ENCODE measurements around the gene ASRGL1.

The ASRGL1 gene

DNA sequence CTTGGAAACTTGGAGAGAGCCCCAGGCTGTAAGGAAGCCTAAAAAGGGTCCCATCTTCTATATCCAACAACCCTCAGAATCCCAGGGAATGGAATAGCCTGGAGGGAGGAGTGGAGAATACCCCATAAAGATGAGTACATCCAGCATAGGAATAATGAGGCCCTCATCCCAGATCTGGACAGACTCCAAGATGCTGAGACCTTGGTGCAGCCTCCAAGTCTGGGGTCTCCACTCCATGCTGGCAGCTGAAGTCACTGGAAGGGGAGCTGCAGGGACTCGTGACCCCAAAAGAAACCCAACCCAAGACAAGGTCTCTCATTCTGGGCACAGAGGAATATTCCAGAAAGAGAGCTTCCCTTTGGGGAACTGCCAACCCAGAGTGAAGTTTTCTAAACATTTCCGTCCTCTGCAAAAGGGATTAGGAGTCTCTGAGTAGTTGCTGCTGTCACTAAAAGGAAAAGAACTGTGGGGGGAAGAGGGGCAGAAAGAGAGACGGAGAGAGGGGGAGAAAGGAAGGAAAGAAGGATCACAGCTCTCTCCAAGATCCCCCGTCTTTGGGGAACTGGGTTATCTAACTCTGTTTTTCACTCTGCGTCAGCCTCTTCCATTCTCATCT is 82.2 kb downstream of the ASRGL1 start:
- FAIRE-seq = no peak

- no peak for FAIRE-seq
Measured at GRCh38 chr11:62419943-62420342, 82.7 kb downstream of the ASRGL1 start.

DNA sequence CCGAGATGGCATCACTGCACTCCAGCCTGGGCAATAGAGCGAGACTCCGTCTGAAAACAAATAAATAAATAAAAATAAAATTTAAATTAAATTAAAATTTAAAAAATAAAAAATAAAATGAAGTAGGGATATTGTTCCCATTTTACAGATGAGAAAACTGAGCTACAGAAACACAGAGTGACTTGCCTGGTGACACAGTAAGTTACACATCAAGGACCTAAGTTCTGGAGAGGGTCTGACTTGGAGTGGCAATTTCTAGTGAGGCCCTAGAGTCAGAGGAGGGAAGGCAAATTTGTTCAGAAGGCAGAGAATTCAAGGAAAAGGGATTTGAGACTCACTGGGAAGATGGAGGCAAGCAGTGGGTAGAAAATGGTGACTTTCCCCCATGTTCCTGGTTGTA is 83.6 kb downstream of the ASRGL1 start:
- no peak for FAIRE-seq

GRCh38 chr11:62421996-62422395 is 84.7 kb downstream of the ASRGL1 start:
- FAIRE-seq = no peak

DNA sequence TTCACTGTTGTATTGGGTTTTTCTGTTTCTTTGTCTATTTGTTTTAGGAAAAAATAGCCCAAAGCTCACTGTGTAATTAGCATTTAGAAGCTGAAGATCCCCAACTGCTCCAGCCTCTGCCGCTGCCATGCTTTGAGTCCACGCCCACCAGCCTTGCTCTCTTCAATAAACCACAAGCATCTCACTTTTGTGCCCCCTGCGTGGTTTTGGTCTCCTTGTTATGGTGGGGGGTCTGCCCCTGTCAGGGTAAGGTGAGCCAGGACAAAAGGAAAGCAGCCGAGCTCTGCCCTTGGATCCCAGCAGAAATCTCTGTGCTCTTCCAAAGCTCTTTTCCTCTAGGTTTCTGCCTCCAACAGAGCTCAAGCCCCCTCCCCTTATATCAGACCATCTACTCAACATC is 85.8 kb downstream of the ASRGL1 start:
- FAIRE-seq = peak; percentile 65

DNA sequence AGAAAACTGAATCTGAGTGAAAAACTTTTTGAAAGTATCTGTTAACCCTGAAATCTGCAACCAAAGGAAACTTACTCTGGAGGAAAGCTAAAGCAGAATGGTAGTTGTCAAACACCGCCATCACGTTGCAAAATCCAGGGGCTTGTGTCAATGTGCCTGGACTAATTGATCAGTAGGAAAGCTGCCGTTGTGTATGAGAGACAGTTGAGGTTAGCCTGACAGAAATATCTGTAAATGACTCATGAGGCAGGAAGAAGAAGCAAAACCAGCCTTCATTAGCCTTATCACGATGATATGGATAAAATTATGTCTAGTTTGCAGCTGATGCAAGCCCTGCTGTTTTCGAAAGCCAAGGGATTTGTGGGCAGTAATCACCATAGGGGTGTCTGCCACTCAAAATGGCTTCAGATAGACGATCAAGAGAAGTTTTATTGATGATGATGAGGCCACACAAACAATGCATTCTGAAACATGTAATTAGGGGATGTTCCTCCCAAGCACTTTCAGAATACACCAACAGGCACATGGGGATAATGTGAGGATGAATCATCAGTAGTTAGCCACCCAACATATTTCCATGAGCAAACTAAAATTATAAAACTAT is 90.5 kb downstream of the ASRGL1 start:
- peak; percentile 30 for FAIRE-seq

- FAIRE-seq = peak; percentile 61
Measured at GRCh38 chr11:62428871-62429560, 91.8 kb downstream of the ASRGL1 start.

- no peak for FAIRE-seq
Measured at GRCh38 chr11:62430425-62430824, 93.2 kb downstream of the ASRGL1 start.

DNA sequence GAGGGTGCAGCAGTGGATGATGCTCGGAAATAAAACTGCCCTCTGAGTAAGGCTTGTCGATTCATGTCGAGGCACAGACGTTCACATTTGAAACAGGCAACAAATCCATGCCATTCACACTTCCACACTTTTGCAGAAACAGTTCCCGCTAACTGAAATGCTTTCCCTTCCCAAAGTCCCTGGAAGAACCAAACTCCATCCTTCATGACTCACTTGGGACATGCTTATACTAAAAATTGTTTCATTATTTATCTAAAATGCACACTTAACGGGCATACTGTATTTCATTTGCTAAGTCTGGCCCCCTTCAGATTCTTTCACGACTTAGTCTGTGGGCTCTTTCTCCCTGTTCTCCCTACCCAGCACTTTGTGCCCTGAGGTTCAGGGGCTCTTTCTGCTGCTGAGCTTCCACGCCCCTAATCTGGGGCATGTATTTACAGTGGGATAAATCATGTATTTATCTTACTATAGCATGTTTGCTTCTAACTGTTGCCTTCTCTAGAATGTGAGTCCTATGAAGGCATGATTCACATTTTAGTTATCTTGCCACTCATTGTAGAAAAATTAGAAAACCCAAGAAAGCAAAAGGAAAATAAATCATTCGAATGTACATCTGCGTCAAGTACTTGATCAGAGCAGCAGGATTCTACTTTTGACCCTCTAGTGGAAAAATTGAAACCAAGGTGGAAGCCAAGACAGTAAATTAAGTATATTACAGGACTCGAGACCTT is 94.1 kb downstream of the ASRGL1 start:
- peak; percentile 82 for FAIRE-seq

DNA sequence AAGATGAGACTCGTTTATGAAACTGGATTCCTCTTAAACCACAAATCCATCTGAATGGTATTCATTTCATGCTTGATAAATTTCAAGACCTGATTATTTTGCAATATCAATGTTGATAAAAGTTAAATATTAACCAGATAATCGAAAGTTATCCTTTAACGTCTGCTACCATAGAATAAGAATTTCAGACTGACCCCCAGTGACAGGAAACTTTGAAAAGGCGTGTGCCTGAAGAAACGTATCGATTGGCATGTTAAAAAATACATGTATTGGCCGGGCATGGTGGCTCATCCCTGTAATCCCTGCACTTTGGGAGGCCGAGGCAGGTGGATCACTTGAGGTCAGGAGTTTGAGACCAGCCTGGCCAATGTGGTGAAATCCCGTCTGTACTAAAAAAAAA is 95.4 kb downstream of the ASRGL1 start:
- FAIRE-seq = no peak

DNA sequence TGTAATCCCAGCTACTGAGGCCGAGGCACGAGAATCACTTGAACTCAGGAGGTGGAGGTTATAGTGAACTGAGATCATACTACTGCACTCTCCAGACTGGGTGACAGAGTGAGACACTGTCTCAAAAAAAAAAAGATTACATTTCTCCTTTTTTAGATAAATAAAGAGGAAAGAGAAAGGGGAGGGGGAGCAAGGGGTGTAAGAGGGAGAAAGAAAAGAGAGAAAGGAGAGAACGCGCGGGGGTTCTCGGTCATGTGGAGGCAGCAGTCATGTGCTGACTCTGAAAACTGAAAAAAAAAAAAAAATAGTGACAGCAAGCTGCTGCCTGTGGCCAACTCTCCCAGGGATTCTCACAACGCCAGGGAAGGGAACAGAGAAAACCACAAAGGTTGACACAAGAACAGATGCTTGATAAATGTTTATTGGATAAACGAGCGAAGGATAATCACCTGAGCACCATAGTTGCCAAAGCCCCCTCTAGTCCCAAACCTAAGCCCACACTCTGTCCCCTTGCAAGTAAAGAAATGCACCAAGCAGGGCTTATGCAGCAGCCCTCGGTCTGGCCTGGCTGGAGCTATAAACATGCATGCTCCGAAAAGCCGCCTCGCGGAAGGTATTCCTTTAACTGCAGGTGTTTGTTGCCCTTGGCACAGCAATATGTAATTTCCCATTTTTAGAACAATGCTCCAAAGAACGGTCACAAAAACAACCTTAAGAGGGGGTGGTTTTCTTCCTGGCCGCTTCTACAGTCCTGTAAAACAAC is 96.1 kb downstream of the ASRGL1 start:
- FAIRE-seq = no peak

GRCh38 chr11:62433904-62434276 is 96.6 kb downstream of the ASRGL1 start:
- FAIRE-seq = peak; percentile 90

GRCh38 chr11:62435846-62436660 is 98.8 kb downstream of the ASRGL1 start:
- FAIRE-seq = peak; percentile 45

DNA sequence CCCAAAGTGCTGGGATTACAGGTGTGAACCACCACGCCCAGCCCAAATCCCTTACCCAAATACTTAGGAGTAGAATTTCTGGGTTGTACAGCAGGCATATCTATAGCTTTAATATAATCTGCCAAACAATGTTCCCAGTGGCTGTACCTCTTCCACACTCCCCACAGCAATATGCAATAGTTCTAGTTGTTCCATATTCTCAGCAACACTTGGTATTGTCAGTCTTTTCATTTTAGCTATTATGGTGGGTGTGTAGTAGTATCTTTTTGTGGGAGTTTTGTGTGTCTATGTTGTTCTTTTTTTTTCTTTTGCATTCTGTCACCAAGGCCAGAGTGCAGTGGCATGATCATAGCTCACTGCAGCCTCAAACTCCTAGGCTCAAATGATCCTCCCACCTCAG is 100.4 kb downstream of the ASRGL1 start:
- no peak for FAIRE-seq

GRCh38 chr11:62438641-62439040 is 101.4 kb downstream of the ASRGL1 start:
- no peak for FAIRE-seq

DNA sequence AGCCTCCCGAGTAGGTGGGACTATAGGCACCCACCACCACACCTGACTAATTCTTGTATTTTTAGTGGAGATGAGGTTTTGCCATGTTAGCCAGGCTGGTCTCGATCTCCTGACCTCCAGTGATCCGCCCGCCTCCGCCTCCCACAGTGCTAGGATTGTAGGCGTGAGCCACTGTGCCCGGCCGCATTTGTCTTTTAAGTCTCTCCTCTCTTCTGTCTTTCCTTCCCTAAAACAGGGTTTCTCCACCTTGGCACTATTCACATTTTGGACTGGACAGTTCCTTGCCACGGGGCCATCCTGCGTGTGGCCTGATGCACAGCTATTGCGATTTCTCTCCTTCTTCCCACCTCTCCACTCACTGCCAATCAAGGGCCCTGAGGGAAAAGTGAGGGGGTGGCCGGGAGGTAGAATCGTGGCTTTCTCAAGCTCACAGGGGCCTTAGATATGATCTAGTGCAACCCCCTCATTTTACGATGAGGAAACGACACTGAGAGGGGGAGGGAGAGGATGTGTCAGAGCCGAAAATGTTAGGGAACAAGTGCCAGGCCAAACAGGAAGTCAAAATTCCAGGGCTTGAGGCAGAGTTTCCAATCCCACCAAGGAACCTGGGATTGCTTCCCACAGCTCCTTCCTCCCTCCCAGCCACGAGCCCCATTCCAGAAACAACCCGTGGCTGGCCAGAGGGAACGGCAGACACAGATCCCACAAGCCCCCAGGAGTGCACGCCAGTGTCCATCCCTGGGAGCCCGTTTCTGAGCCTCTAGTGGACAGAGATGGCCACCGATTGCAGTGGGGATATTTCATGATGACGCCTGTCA is 102.7 kb downstream of the ASRGL1 start:
- no peak for FAIRE-seq
